ENCODE data around the gene ZIC1.

ZIC1 gene

DNA sequence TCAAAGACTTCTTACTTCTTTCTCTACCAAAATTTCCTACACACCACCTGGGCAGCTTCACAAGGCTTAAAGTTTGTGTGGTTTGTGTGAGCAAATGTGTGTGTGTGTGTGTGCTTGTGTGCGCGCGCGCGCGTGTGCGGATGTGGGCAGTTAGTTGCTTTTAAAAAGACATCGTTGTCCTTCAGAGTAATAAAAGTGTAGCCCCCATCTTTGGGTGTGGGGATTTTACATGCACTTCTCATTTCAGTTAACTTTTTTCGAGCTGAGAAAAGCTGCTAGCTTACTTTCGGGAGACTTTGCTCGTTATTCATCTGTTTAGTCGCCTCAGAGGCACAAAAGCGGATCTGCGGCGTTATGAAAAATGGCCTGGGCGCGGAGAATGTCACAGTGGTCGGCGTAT is 38.8 kb upstream of the ZIC1 start:
- H3K4me3 ChIP-seq (ENCODE audit: control insufficient read depth, low read depth, low read length) = no peak overlapping the region
- no peak for DNase-seq (ENCODE audit: low read depth)
- TF ChIP-seq CTCF (IDR thresholded peaks at IDR 0.05; ENCODE audit: control insufficient read depth, insufficient read depth, low read depth, low read length, missing control alignments) = no peak

GRCh38 chr3:147371140-147371539 is 38.0 kb upstream of the ZIC1 start:
- H3K4me3 ChIP-seq (ENCODE audit: control insufficient read depth, low read depth, low read length) = no peak overlapping the region
- no peak for TF ChIP-seq CTCF (IDR thresholded peaks at IDR 0.05; ENCODE audit: control insufficient read depth, insufficient read depth, low read depth, low read length, missing control alignments)
- no peak for DNase-seq (ENCODE audit: low read depth)

GRCh38 chr3:147371771-147372340 is 37.3 kb upstream of the ZIC1 start:
- DNase-seq (ENCODE audit: low read depth) = no peak

DNA sequence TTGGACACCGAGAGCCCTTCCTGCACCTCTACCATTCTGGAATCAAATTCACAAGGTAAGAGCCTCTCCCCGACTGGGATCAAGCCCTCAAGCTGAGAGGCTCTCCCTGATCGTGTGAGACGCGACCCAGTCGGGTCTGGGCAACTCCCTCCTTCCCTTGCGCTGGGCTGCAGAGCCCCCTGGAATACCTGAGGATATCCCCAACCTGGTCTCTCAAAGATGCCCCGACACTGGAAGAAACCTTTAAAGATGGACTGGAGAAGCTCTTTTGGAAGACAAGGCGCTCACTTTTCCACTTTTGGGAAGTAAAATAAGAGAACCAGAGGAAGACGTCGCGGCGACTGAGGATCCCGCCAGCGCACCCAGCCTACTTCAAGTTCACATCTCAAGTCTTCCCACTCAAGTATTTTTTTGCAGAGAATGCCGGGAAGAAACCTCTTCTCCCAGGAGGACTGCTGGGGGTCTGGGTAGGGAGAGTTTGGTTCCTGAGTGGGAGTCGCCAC is 36.6 kb upstream of the ZIC1 start:
- no peak for TF ChIP-seq CTCF (IDR thresholded peaks at IDR 0.05; ENCODE audit: control insufficient read depth, insufficient read depth, low read depth, low read length, missing control alignments)
- no peak for DNase-seq (ENCODE audit: low read depth)
- H3K4me3 ChIP-seq (ENCODE audit: control insufficient read depth, low read depth, low read length) = no peak overlapping the region

More at GRCh38 chr3:147371771-147372340, 37.3 kb upstream of the ZIC1 start:
- H3K4me3 ChIP-seq (ENCODE audit: control insufficient read depth, low read depth, low read length) = no peak overlapping the region
- no peak for TF ChIP-seq CTCF (IDR thresholded peaks at IDR 0.05; ENCODE audit: control insufficient read depth, insufficient read depth, low read depth, low read length, missing control alignments)

- TF ChIP-seq CTCF (IDR thresholded peaks at IDR 0.05; ENCODE audit: control insufficient read depth, insufficient read depth, low read depth, low read length, missing control alignments) = no peak
- H3K4me3 ChIP-seq (ENCODE audit: control insufficient read depth, low read depth, low read length) = no peak overlapping the region
- DNase-seq (ENCODE audit: low read depth) = no peak
Observed at GRCh38 chr3:147373301-147373700, 35.9 kb upstream of the ZIC1 start.

DNA sequence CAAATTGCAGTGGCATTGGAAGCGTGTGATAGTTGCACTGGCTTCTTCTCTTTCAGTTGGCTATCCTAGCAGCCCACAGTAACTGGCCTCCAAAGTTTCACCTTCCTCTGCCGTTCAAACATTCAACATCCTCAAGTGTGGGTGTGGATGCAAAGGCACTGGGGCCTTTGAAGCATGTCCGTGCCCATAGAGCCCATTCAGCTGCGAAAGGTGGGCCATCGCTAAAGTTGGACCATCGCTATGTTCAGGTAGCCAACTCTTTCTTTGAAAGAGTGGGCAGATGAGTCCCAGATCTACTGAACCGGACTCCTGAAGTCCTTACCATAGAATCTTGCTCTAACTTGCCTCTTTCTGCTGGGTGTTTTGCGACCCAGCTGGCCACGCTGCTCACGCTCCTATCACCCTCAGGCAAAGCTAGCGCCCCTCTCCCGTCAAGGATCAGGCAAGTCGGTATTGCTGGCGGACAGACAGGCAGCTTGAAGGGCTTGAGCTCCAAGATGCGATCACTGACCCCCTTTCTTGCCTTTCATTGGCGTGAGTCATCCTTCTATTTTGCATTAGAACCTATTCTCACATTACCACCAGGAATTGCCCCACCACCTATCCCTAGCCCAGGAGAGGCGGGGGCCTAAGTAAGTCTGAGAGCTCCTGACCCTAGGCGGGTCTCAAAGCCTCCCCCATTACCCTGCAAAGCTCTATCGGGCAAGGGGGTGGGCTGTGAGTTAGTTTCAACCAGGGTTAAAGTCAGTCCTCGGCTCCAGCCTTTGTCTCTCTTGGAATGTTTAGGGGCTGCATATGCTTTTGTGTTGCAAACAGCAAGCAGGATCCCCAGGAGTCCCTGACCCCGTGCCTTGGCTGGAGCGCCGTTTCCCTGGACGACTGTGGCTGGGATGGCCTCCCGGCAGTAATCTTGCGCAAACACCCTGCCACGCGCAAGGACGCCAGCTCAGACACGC is 31.5 kb upstream of the ZIC1 start:
- TF ChIP-seq CTCF (IDR thresholded peaks at IDR 0.05; ENCODE audit: control insufficient read depth, insufficient read depth, low read depth, low read length, missing control alignments) = no peak
- no peak for DNase-seq (ENCODE audit: low read depth)
- no peak overlapping the region for H3K4me3 ChIP-seq (ENCODE audit: control insufficient read depth, low read depth, low read length)

Measured in AG09309 (cell line).